Liver (tissue), 9 donors: ENCODE measurements around the gene FRYL. TPM values are rescaled to one million over a fixed set of nuclear protein-coding genes. Genes with fewer than 3 reads are reported as not detected.

Source experiments
- DNase-seq: peaks from one replicate; pipeline ENCODE4 v3.0.0-alpha.2; 2017; ENCODE audit warnings: low spot score
- H3K27ac ChIP-seq, 2 donors: one replicate each; pipeline ENCODE4 v1.7.0; 2013; ENCODE audit warnings: inconsistent platforms in 2 of 2, low read length in 2 of 2, control low read depth in 1 of 2, low read depth in 1 of 2, mild to moderate bottlenecking in 1 of 2
- H3K27me3 ChIP-seq, 4 donors: one replicate each; pipeline versions ENCODE4 v1.6.1 to v1.7.0; 2013; ENCODE audit warnings: low read length in 3 of 4, inconsistent platforms in 1 of 4, mild to moderate bottlenecking in 1 of 4, moderate library complexity in 1 of 4; ENCODE audit not compliant: control insufficient read depth in 4 of 4, insufficient read depth in 4 of 4
- H3K36me3 ChIP-seq, 4 donors: one replicate each; pipeline versions ENCODE4 v1.6.1 to v1.7.0; 2013; ENCODE audit warnings: low read length in 3 of 4, mild to moderate bottlenecking in 3 of 4, low read depth in 1 of 4, moderate library complexity in 1 of 4; ENCODE audit not compliant: control insufficient read depth in 4 of 4, insufficient read depth in 3 of 4
- H3K4me1 ChIP-seq, 4 donors: one replicate each; pipeline versions ENCODE4 v1.6.1 to v1.7.0; 2013; ENCODE audit warnings: low read length in 3 of 4, mild to moderate bottlenecking in 3 of 4, moderate library complexity in 1 of 4; ENCODE audit not compliant: control insufficient read depth in 4 of 4, insufficient read depth in 4 of 4
- H3K4me3 ChIP-seq, 3 donors: one replicate each; pipeline versions ENCODE4 v1.6.1 to v1.7.0; 2013; ENCODE audit warnings: low read length in 3 of 3, control low read depth in 1 of 3, low read depth in 1 of 3, mild to moderate bottlenecking in 1 of 3
- H3K9ac ChIP-seq, 2 donors: one replicate each; pipeline ENCODE4 v1.7.0; 2013; ENCODE audit warnings: low read length in 2 of 2, mild to moderate bottlenecking in 2 of 2, moderate library complexity in 2 of 2, control low read depth in 1 of 2, low read depth in 1 of 2
- H3K9me3 ChIP-seq, 4 donors: one replicate each; pipeline versions ENCODE4 v1.6.1 to v1.7.0; 2013; ENCODE audit warnings: low read length in 3 of 4; ENCODE audit not compliant: control insufficient read depth in 4 of 4
- EGR1 ChIP-seq, 2 donors: IDR thresholded peaks; 2 replicates each; pipeline ENCODE4 v1.6.1; 2016 to 2018; ENCODE audit warnings: antibody characterized with exemption in 2 of 2, low read depth in 2 of 2
- FOXA1 ChIP-seq: IDR thresholded peaks from 2 replicates; pipeline ENCODE4 v1.6.1; 2016; ENCODE audit warnings: antibody characterized with exemption
- FOXA2 ChIP-seq: IDR thresholded peaks from 2 replicates; pipeline ENCODE4 v1.6.1; 2016; ENCODE audit warnings: antibody characterized with exemption
- GABPA ChIP-seq, 2 donors: IDR thresholded peaks in 1 of 2; conservative IDR thresholded peaks in 1 of 2; 2 replicates each; pipeline ENCODE4 v1.6.1; 2016; ENCODE audit warnings: antibody characterized with exemption in 2 of 2, mild to moderate bottlenecking in 1 of 2, moderate library complexity in 1 of 2
- HNF4A ChIP-seq, 2 donors: conservative IDR thresholded peaks; 2 replicates each; pipeline ENCODE4 v1.6.1; 2016; ENCODE audit warnings: antibody characterized with exemption in 2 of 2, mild to moderate bottlenecking in 2 of 2
- HNF4G ChIP-seq: IDR thresholded peaks from 2 replicates; pipeline ENCODE4 v1.6.1; 2016; ENCODE audit warnings: antibody characterized with exemption
- JUND ChIP-seq, 2 donors: IDR thresholded peaks; 2 replicates each; pipeline ENCODE4 v1.6.1; 2016; ENCODE audit warnings: antibody characterized with exemption in 2 of 2
- NR2F2 ChIP-seq: IDR thresholded peaks from 2 replicates; pipeline ENCODE4 v1.6.1; 2016; ENCODE audit warnings: antibody characterized with exemption
- RAD21 ChIP-seq, 2 donors: IDR thresholded peaks; 2 replicates each; pipeline ENCODE4 v1.6.1; 2016; ENCODE audit warnings: antibody characterized with exemption in 2 of 2, mild to moderate bottlenecking in 2 of 2
- RXRA ChIP-seq, 2 donors: IDR thresholded peaks; 2 replicates each; pipeline ENCODE4 v1.6.1; 2017 to 2018; ENCODE audit warnings: antibody characterized with exemption in 2 of 2, mild to moderate bottlenecking in 1 of 2
- SP1 ChIP-seq: IDR thresholded peaks from 2 replicates; pipeline ENCODE4 v1.6.1; 2018; ENCODE audit warnings: antibody characterized with exemption, mild to moderate bottlenecking
- TAF1 ChIP-seq: conservative IDR thresholded peaks from 2 replicates; pipeline ENCODE4 v1.6.1; 2016; ENCODE audit warnings: antibody characterized with exemption, mild to moderate bottlenecking
- YY1 ChIP-seq: IDR thresholded peaks from 2 replicates; pipeline ENCODE4 v1.6.1; 2016; ENCODE audit warnings: antibody characterized with exemption, mild to moderate bottlenecking
- whole genome bisulfite sequencing: extraction: QIAGEN DNeasy Blood & Tissue Kit; methylation state at CpG from one replicate; pipeline ENCODE4 v1.1.7; 2013; 5-methylcytosine and 5-hydroxymethylcytosine counted together
- polyA plus RNA-seq, 2 donors: library from polyadenylated mRNA; stranded (reverse) in 1 of 2; unstranded in 1 of 2; fragments of 200-250 nt in 1 of 2; fragments of >200 nt in 1 of 2; fragmentation: Nextera tagmentation in 1 of 2; extraction: Ambion mirVana in 1 of 2; gene quantifications; one replicate each; pipeline versions ENCODE4 v1.2.1 to v1.2.3, GENCODE V29; 2013 to 2015
- total RNA-seq, 2 donors: library from RNA; depleted of rRNA; stranded (reverse); fragments of >200 nt; gene quantifications; one replicate each; pipeline ENCODE4 v1.2.3, GENCODE V29; 2014
- TF ChIP-seq, protein P1 (sequence below): IDR thresholded peaks from 2 replicates; pipeline ENCODE4 v1.6.1; 2016; ENCODE audit warnings: antibody characterized with exemption
- TF ChIP-seq, protein P2 (sequence below): IDR thresholded peaks from 2 replicates; pipeline ENCODE4 v1.6.1; 2016; ENCODE audit warnings: antibody characterized with exemption
- TF ChIP-seq, protein P3 (sequence below): IDR thresholded peaks from 2 replicates; pipeline ENCODE4 v1.6.1; 2016; ENCODE audit warnings: antibody characterized with exemption
- TF ChIP-seq, protein P4 (sequence below): IDR thresholded peaks from 2 replicates; pipeline ENCODE4 v1.6.1; 2016; ENCODE audit warnings: antibody characterized with exemption, mild to moderate bottlenecking
- TF ChIP-seq, protein P5 (sequence below): fragments of 150-350 bp; IDR thresholded peaks from 2 replicates; pipeline ENCODE4 v1.5.1; 2017; ENCODE audit warnings: improper control_type of control experiment, low read depth, low read length; ENCODE audit not compliant: missing input control
- donor health status: healthy.
- donor health status: healthy.
- donor health status: healthy.
- donor health status: healthy.
- donor health status: healthy.

The FRYL gene
- total and polyA plus RNA-seq, 4 donors = 5.3 to 79.0 (median 27.2) TPM

DNA sequence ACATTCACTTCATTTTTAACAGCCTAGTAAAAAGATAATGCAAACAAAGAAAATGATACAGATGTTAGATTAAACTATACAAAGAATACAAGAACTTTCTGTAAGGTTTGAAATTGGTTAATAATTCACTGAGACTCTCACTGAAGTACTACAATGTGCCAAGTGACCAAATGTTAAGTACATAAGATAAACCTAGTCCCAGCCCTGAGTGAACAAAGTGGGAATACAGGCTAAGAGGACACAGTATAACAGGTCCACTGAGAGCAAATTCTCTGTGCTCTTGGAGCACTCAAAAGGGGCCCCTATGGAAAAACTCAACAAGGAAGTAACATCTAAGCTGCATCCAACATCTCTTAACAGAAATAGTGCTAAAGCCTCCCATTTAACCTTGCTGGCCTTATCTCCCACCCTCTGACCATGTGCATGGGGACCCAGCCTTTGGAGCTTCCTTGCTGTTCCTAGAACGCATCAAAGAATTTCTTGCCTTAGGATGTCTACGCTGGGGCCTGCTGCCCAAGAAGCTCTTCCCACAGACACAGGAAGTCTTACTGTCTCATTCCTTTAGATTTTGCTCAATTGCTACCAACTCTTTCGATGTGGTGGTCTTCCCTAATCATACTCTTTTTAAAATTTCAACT is 176.6 kb downstream of the FRYL start:
- no peak overlapping the region for H3K4me3 ChIP-seq
- no peaks in the 10 kb centered on the region for H3K27me3 ChIP-seq
- DNase-seq = no peak
- H3K4me1 ChIP-seq = peaks cover 3 to 28% (median 23%) of the 10 kb centered on the region in 4 donors
- WGBS = 86% methylated on average over 3 of the region's 3 CpGs
- no peak overlapping the region for H3K27ac ChIP-seq
- H3K9ac ChIP-seq = no peak overlapping the region
- peaks cover 0 to 6% (median 2%) of the 10 kb centered on the region in 4 donors for H3K36me3 ChIP-seq
- TF ChIP-seq HNF4G (no peak), HNF4A (conservative IDR thresholded peaks at IDR 0.05) (peak; percentile 56 to 68), RAD21 (IDR thresholded peaks at IDR 0.05) (peak; percentile 12 to 25), TAF1 (no peak), RXRA (IDR thresholded peaks at IDR 0.05) (peak in 1 of 2 donors; percentile 37), YY1 (no peak), FOXA1 (peak; percentile 44), JUND (IDR thresholded peaks at IDR 0.05) (no peak), GABPA (IDR thresholded peaks at IDR 0.05 in 1 of 2, conservative IDR thresholded peaks at IDR 0.05 in 1 of 2) (no peak), NR2F2 (no peak), EGR1 (IDR thresholded peaks at IDR 0.05; ENCODE audit: low read depth in 2 of 2) (no peak), FOXA2 (peak; percentile 83), SP1 (peak; percentile 21)
- TF ChIP-seq, protein P1, sequence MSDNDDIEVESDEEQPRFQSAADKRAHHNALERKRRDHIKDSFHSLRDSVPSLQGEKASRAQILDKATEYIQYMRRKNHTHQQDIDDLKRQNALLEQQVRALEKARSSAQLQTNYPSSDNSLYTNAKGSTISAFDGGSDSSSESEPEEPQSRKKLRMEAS = no peak
- TF ChIP-seq, protein P2, sequence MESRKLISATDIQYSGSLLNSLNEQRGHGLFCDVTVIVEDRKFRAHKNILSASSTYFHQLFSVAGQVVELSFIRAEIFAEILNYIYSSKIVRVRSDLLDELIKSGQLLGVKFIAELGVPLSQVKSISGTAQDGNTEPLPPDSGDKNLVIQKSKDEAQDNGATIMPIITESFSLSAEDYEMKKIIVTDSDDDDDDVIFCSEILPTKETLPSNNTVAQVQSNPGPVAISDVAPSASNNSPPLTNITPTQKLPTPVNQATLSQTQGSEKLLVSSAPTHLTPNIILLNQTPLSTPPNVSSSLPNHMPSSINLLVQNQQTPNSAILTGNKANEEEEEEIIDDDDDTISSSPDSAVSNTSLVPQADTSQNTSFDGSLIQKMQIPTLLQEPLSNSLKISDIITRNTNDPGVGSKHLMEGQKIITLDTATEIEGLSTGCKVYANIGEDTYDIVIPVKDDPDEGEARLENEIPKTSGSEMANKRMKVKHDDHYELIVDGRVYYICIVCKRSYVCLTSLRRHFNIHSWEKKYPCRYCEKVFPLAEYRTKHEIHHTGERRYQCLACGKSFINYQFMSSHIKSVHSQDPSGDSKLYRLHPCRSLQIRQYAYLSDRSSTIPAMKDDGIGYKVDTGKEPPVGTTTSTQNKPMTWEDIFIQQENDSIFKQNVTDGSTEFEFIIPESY = no peak
- TF ChIP-seq, protein P3, sequence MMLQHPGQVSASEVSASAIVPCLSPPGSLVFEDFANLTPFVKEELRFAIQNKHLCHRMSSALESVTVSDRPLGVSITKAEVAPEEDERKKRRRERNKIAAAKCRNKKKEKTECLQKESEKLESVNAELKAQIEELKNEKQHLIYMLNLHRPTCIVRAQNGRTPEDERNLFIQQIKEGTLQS = no peak
- TF ChIP-seq, protein P4, sequence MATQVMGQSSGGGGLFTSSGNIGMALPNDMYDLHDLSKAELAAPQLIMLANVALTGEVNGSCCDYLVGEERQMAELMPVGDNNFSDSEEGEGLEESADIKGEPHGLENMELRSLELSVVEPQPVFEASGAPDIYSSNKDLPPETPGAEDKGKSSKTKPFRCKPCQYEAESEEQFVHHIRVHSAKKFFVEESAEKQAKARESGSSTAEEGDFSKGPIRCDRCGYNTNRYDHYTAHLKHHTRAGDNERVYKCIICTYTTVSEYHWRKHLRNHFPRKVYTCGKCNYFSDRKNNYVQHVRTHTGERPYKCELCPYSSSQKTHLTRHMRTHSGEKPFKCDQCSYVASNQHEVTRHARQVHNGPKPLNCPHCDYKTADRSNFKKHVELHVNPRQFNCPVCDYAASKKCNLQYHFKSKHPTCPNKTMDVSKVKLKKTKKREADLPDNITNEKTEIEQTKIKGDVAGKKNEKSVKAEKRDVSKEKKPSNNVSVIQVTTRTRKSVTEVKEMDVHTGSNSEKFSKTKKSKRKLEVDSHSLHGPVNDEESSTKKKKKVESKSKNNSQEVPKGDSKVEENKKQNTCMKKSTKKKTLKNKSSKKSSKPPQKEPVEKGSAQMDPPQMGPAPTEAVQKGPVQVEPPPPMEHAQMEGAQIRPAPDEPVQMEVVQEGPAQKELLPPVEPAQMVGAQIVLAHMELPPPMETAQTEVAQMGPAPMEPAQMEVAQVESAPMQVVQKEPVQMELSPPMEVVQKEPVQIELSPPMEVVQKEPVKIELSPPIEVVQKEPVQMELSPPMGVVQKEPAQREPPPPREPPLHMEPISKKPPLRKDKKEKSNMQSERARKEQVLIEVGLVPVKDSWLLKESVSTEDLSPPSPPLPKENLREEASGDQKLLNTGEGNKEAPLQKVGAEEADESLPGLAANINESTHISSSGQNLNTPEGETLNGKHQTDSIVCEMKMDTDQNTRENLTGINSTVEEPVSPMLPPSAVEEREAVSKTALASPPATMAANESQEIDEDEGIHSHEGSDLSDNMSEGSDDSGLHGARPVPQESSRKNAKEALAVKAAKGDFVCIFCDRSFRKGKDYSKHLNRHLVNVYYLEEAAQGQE = peak; percentile 23
- TF ChIP-seq, protein P5, sequence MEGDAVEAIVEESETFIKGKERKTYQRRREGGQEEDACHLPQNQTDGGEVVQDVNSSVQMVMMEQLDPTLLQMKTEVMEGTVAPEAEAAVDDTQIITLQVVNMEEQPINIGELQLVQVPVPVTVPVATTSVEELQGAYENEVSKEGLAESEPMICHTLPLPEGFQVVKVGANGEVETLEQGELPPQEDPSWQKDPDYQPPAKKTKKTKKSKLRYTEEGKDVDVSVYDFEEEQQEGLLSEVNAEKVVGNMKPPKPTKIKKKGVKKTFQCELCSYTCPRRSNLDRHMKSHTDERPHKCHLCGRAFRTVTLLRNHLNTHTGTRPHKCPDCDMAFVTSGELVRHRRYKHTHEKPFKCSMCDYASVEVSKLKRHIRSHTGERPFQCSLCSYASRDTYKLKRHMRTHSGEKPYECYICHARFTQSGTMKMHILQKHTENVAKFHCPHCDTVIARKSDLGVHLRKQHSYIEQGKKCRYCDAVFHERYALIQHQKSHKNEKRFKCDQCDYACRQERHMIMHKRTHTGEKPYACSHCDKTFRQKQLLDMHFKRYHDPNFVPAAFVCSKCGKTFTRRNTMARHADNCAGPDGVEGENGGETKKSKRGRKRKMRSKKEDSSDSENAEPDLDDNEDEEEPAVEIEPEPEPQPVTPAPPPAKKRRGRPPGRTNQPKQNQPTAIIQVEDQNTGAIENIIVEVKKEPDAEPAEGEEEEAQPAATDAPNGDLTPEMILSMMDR = no peak
- no peaks in the 10 kb centered on the region for H3K9me3 ChIP-seq
